GM12892 (cell line): ENCODE data around the gene TENM4.

ENCODE experiments used
- POLR2A ChIP-seq: IDR thresholded peaks from 2 replicates; pipeline ENCODE4 v1.6.1; 2011; ENCODE audit warnings: low read depth, low read length, control low read depth
- POLR2AphosphoS5 ChIP-seq: IDR thresholded peaks from 2 replicates; pipeline ENCODE4 v1.6.1; 2011; ENCODE audit warnings: low read depth, low read length, control low read depth
- TAF1 ChIP-seq: IDR thresholded peaks from 2 replicates; pipeline ENCODE4 v1.6.1; 2011; ENCODE audit warnings: low read depth, mild to moderate bottlenecking, control low read depth, low read length, borderline replicate concordance

GRCh38 chr11:78841456-78842060 is 599.3 kb downstream of the TENM4 start:
- TF ChIP-seq POLR2A (no peak), TAF1 (no peak), POLR2AphosphoS5 (no peak)
